H1 (cell line): ENCODE data around the gene CUL2. TPM values are rescaled to one million over a fixed set of nuclear protein-coding genes. Genes with fewer than 3 reads are reported as not detected.

Source experiments
- ASH2L ChIP-seq: fragments of 200-600, 300-600 bp; sonication (generic); IDR thresholded peaks from one replicate; pipeline ENCODE4 v1.7.1; 2017; ENCODE audit warnings: low read length
- FOSL1 ChIP-seq: IDR thresholded peaks from 2 replicates; pipeline ENCODE4 v1.6.1; 2011; ENCODE audit warnings: mild to moderate bottlenecking, low read depth, low read length, moderate library complexity; ENCODE audit not compliant: insufficient read depth
- GABPA ChIP-seq: IDR thresholded peaks from 2 replicates; pipeline ENCODE4 v1.6.1; 2011; ENCODE audit warnings: mild to moderate bottlenecking, low read length, moderate library complexity, borderline replicate concordance; ENCODE audit not compliant: insufficient read depth
- KDM5A ChIP-seq: fragments of 200-600 bp; IDR thresholded peaks from 2 replicates; pipeline ENCODE4 v1.7.1; 2012; ENCODE audit warnings: mild to moderate bottlenecking, low read length, inconsistent platforms, mixed read lengths
- NRF1 ChIP-seq: IDR thresholded peaks from 2 replicates; pipeline ENCODE4 v1.6.1; 2011; ENCODE audit warnings: mild to moderate bottlenecking, low read depth, low read length, improper control_type of control experiment
- SRF ChIP-seq: IDR thresholded peaks from 2 replicates; pipeline ENCODE4 v1.6.1; 2011; ENCODE audit warnings: mild to moderate bottlenecking, low read depth, low read length, moderate library complexity
- polyA plus RNA-seq, 7 experiments: library from polyadenylated mRNA; depleted of rRNA in 3 of 7; stranded (reverse) in 5 of 7; unstranded in 2 of 7; fragments of >200 nt in 5 of 7; fragments of 200-250 nt in 2 of 7; gene quantifications; 1 replicate in 5 of 7; 2 replicates in 1 of 7; 4 replicates in 1 of 7; pipeline versions ENCODE4 v1.2.1 to v1.2.3, GENCODE V29; 2011 to 2013; ENCODE audit warnings: missing spikeins in 2 of 7, mixed read lengths in 2 of 7
- total RNA-seq: library from RNA; stranded (reverse); fragmentation: NEBNext Ultra II Directional; extraction: Animal tissue kit (Norgen Biotek cat#: 25700); gene quantifications from 2 replicates; pipeline ENCODE4 v1.2.1, GENCODE V29; 2021
- TF ChIP-seq, protein P1 (sequence below): IDR thresholded peaks from 2 replicates; pipeline ENCODE4 v1.6.1; 2012; ENCODE audit warnings: low read length, inconsistent platforms

Gene CUL2
- total and polyA plus RNA-seq, 2 of the 8 experiments (the other 6 are each of a cell fraction or from before 2014, with no cell fraction given): 10.2 to 43.1 TPM

DNA sequence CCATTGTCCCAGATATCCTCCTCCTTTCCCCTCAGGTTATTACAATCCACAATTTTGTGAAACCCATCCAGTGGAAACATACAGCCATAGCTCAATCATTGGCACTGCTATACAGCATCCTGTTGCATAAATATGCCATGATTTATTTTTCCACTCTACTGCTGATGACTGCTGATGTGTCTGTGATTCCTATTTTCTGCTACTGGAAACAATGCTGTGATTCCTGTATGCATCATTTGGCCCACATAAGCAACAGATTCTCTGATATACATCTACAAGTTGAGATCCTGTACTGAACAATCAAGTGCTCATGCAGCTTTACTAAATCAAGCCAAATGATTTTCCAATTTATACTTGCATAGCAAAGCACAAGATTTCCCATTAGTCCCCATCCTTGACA is 39.6 kb downstream of the CUL2 start (continued):
- TF ChIP-seq KDM5A (no peak), FOSL1 (no peak), GABPA (no peak), NRF1 (no peak), SRF (no peak), ASH2L (no peak)
- TF ChIP-seq, protein P1, sequence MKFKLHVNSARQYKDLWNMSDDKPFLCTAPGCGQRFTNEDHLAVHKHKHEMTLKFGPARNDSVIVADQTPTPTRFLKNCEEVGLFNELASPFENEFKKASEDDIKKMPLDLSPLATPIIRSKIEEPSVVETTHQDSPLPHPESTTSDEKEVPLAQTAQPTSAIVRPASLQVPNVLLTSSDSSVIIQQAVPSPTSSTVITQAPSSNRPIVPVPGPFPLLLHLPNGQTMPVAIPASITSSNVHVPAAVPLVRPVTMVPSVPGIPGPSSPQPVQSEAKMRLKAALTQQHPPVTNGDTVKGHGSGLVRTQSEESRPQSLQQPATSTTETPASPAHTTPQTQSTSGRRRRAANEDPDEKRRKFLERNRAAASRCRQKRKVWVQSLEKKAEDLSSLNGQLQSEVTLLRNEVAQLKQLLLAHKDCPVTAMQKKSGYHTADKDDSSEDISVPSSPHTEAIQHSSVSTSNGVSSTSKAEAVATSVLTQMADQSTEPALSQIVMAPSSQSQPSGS: no peak
- TF ChIP-seq, all 59 proteins: peak for 0
